ENCODE results near the gene CPNE8. TPM values are rescaled to one million over a fixed set of nuclear protein-coding genes. Genes with fewer than 3 reads are reported as not detected.

CPNE8 gene
- total and polyA plus RNA-seq, 3 experiments from 2014 or later = 2.1 to 6.3 (median 5.9) TPM

DNA sequence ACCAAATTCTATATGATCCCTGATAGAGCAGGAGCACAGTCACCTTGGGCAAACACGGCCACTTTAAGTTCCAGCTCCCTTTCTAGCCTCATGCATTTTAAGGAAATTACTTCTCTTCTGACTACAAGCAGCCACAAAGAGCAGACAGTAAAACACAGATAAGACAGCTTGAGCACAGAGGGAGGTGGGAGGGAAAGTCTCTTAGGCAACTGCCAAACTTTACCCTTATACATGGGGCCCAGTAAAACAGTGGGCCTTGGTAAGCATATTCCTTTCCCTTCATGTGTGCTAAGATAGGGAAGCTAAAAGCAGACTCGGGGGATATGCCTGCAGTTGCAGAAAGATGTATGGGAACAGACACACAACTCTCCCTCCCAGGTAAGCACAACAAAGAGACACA is 235.9 kb downstream of the CPNE8 start:
- DNase-seq = no peak
- no peak overlapping the region for H3K4me3 ChIP-seq (ENCODE audit: low read length)
- H3K27ac ChIP-seq (ENCODE audit: low read depth, low read length) = no peak overlapping the region
- POLR2A ChIA-PET = no interaction called here
- Mint-ChIP-seq H3K36me3 (peaks cover 0 to 3% (median 0%) of the 10 kb centered on the region in 3 donors), H3K27me3 (no peaks in the 10 kb centered on the region), H3K27ac (peak overlapping the region in 2 of 8 donors; percentile 37 to 75), H3K4me1 (no peaks in the 10 kb centered on the region), H3K9me3 (peaks cover 0 to 3% (median 0%) of the 10 kb centered on the region in 5 donors), H3K4me3 (no peak overlapping the region)
- H3K9me3 ChIP-seq (ENCODE audit: low read length) = no peaks in the 10 kb centered on the region
- H3K4me1 ChIP-seq (ENCODE audit: insufficient read depth, low read length) = no peaks in the 10 kb centered on the region
- CTCF ChIA-PET = no interaction called here
- H3K36me3 ChIP-seq (ENCODE audit: insufficient read depth, low read length) = no peaks in the 10 kb centered on the region
- H3K27me3 ChIP-seq (ENCODE audit: insufficient read depth, low read length, poor library complexity, severe bottlenecking) = no peaks in the 10 kb centered on the region

DNA sequence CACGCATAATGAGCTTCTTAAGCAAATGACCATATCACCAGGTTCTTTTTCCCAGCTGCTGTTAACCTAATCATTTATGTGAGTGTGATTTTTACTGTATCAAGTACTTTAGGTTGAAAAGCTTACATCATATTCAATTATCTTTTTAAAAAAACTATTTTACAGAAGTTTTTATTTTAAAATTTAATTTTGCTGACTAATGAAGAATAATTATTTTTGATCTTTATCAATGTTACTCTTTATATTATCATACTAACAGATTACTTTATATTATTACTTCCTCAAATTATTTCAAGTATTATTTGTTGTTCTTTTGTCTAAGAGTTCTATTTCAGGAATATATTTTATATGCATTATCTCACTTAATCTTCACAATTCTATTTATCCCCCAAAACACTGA is 236.3 kb downstream of the CPNE8 start:
- Histone ChIP-seq H3K9me3 (ENCODE audit: low read length) (no peaks in the 10 kb centered on the region), H3K27ac (ENCODE audit: low read depth, low read length) (no peak overlapping the region), H3K4me1 (ENCODE audit: insufficient read depth, low read length) (no peaks in the 10 kb centered on the region), H3K4me3 (ENCODE audit: low read length) (no peak overlapping the region), H3K36me3 (ENCODE audit: insufficient read depth, low read length) (no peaks in the 10 kb centered on the region), H3K27me3 (ENCODE audit: insufficient read depth, low read length, poor library complexity, severe bottlenecking) (no peaks in the 10 kb centered on the region)
- Mint-ChIP-seq H3K9me3 (peaks cover 0 to 3% (median 0%) of the 10 kb centered on the region in 5 donors), H3K36me3 (peaks cover 0 to 1% (median 0%) of the 10 kb centered on the region in 3 donors), H3K27ac (peak overlapping the region in 1 of 8 donors; percentile 75), H3K27me3 (no peaks in the 10 kb centered on the region), H3K4me3 (no peak overlapping the region), H3K4me1 (no peaks in the 10 kb centered on the region)
- ChIA-PET CTCF (no interaction called here), POLR2A (no interaction called here)
- no peak for DNase-seq

DNA sequence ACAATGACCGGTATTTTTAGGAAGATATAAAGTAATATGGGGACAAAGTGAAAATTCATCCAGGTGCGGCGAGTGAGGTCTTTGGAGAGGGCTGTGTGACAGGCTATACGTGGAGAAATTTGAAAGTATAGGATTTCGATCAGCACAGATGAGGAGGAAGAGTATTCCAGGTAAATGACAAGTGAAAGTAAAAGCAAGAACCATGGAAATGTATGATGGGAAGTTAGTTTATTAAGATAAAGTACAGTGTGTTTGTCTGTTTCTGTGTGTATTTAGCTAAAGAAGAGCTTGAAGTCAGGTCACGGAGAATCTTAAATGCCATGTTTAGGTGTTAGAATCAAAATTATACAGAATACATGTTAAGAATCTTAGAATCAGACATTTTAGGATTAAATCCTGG is 239.0 kb downstream of the CPNE8 start:
- H3K27me3 ChIP-seq (ENCODE audit: insufficient read depth, low read length, poor library complexity, severe bottlenecking) = no peaks in the 10 kb centered on the region
- no peaks in the 10 kb centered on the region for H3K36me3 ChIP-seq (ENCODE audit: insufficient read depth, low read length)
- no peaks in the 10 kb centered on the region for H3K27me3 Mint-ChIP-seq
- H3K9me3 ChIP-seq (ENCODE audit: low read length) = no peaks in the 10 kb centered on the region
- CTCF ChIA-PET = no interaction called here
- POLR2A ChIA-PET = no interaction called here
- H3K27ac ChIP-seq (ENCODE audit: low read depth, low read length) = no peak overlapping the region
- peaks cover 16 to 19% (median 17%) of the 10 kb centered on the region in 5 donors for H3K9me3 Mint-ChIP-seq
- peaks cover 0 to 16% (median 12%) of the 10 kb centered on the region in 3 donors for H3K36me3 Mint-ChIP-seq
- H3K4me1 Mint-ChIP-seq = no peaks in the 10 kb centered on the region
- H3K4me3 ChIP-seq (ENCODE audit: low read length) = no peak overlapping the region
- H3K4me1 ChIP-seq (ENCODE audit: insufficient read depth, low read length) = no peaks in the 10 kb centered on the region
- H3K27ac Mint-ChIP-seq = peak overlapping the region in 1 of 8 donors; percentile 30
- H3K4me3 Mint-ChIP-seq = no peak overlapping the region
- no peak for DNase-seq

DNA sequence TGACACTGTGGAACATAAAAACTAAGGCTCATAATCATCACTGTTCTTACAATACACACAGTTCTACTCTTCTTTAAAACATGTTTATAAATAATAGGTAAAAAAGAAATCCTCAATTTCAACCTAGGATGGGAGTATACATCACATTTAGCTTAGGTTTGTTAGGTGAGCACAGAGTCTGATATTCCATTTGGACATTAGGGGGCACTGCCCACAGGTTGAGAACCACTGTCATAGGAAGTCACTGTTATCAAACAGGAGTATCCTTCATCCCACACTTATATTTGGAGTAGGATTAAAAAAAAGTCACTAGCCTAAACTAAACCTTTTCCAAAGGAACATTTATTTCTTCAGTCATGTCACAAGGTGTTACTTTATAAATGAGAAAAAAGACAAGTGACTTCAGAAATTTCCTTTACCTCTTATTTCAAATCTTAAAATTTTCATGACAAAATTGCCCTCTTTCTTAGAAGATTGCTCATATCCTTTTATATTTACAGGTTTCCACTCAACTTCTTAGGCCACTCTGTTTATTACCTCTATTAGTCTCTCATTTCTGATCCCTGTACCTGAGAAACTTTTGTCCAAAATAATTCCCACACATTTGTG is 240.6 kb downstream of the CPNE8 start:
- Mint-ChIP-seq H3K4me3 (no peak overlapping the region), H3K27me3 (peaks cover 0 to 1% of the 10 kb centered on the region in 2 donors), H3K36me3 (peaks cover 0 to 16% (median 11%) of the 10 kb centered on the region in 3 donors), H3K27ac (no peak overlapping the region), H3K9me3 (peaks cover 19 to 31% (median 29%) of the 10 kb centered on the region in 5 donors), H3K4me1 (no peaks in the 10 kb centered on the region)
- Histone ChIP-seq H3K27me3 (ENCODE audit: insufficient read depth, low read length, poor library complexity, severe bottlenecking) (no peaks in the 10 kb centered on the region), H3K9me3 (ENCODE audit: low read length) (no peaks in the 10 kb centered on the region), H3K4me1 (ENCODE audit: insufficient read depth, low read length) (no peaks in the 10 kb centered on the region), H3K36me3 (ENCODE audit: insufficient read depth, low read length) (no peaks in the 10 kb centered on the region), H3K27ac (ENCODE audit: low read depth, low read length) (no peak overlapping the region), H3K4me3 (ENCODE audit: low read length) (no peak overlapping the region)
- ChIA-PET POLR2A (no interaction called here), CTCF (interaction anchor here (0.6 kb wide), 1 partner anchor 14 kb away, joined by 3 read pairs; no protein-coding TSS in a partner anchor)
- no peak for DNase-seq

DNA sequence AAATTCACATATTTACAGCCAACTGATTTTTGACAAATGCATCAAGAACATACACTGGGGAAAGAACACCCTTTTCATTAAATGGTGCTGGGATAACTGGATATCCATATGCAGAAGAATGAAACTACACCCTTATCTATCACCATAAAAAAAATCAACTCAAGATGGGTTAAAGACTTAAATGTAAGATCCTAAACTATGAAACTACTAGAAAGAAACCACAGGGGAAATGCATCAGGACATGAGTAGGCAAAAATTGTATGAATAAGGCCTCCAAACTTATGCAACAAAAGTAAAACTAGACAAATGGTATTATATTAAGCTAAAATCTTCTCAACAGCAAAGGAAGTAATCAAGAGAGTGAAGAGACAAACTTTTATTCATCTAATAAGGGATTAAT is 242.6 kb downstream of the CPNE8 start:
- no peak overlapping the region for H3K27ac Mint-ChIP-seq

DNA sequence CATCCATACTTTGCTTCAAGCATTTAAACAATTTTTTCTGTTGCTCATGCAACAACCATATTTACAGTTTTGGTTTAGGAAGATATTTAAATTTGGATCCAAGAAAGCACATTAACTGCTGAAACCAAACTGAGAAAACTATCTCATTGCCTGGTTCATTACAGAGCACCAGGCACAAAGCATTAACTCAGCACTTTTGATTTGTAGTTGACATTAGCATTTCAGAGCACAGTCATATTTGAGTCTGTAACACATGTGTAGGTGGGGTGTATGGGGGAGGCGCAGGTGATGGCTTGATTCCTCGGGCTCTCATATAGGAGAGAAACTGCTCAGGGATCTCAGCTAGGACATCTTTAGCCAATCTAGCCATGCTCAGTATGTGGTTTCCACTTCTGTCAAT is 251.7 kb downstream of the CPNE8 start:
- no peaks in the 10 kb centered on the region for H3K36me3 Mint-ChIP-seq
- POLR2A ChIA-PET = no interaction called here
- CTCF ChIA-PET = no interaction called here
- H3K27me3 Mint-ChIP-seq = peaks cover 0 to 2% of the 10 kb centered on the region in 2 donors
- H3K27me3 ChIP-seq (ENCODE audit: insufficient read depth, low read length, poor library complexity, severe bottlenecking) = no peaks in the 10 kb centered on the region
- no peaks in the 10 kb centered on the region for H3K36me3 ChIP-seq (ENCODE audit: insufficient read depth, low read length)
- H3K27ac Mint-ChIP-seq = no peak overlapping the region
- H3K9me3 Mint-ChIP-seq = peaks cover 0 to 5% (median 3%) of the 10 kb centered on the region in 5 donors
- no peaks in the 10 kb centered on the region for H3K9me3 ChIP-seq (ENCODE audit: low read length)
- H3K4me1 ChIP-seq (ENCODE audit: insufficient read depth, low read length) = no peaks in the 10 kb centered on the region
- no peak overlapping the region for H3K27ac ChIP-seq (ENCODE audit: low read depth, low read length)
- H3K4me3 ChIP-seq (ENCODE audit: low read length) = no peak overlapping the region
- H3K4me1 Mint-ChIP-seq = peaks cover 0 to 4% (median 3%) of the 10 kb centered on the region in 3 donors
- no peak overlapping the region for H3K4me3 Mint-ChIP-seq
- DNase-seq = no peak

More for the DNA sequence above, 242.6 kb downstream of the CPNE8 start:
- no peak overlapping the region for H3K27ac ChIP-seq (ENCODE audit: low read depth, low read length)
- no peak for DNase-seq
- ChIA-PET POLR2A (no interaction called here), CTCF (no interaction called here)
- no peaks in the 10 kb centered on the region for H3K36me3 ChIP-seq (ENCODE audit: insufficient read depth, low read length)
- H3K9me3 ChIP-seq (ENCODE audit: low read length) = no peaks in the 10 kb centered on the region
- no peak overlapping the region for H3K4me3 Mint-ChIP-seq
- peaks cover 3 to 26% (median 13%) of the 10 kb centered on the region in 3 donors for H3K36me3 Mint-ChIP-seq
- peaks cover 0 to 4% (median under 1%) of the 10 kb centered on the region in 3 donors for H3K4me1 Mint-ChIP-seq
- H3K27me3 ChIP-seq (ENCODE audit: insufficient read depth, low read length, poor library complexity, severe bottlenecking) = no peaks in the 10 kb centered on the region
- H3K4me3 ChIP-seq (ENCODE audit: low read length) = no peak overlapping the region
- peaks cover 19 to 43% (median 34%) of the 10 kb centered on the region in 5 donors for H3K9me3 Mint-ChIP-seq
- no peaks in the 10 kb centered on the region for H3K4me1 ChIP-seq (ENCODE audit: insufficient read depth, low read length)
- H3K27me3 Mint-ChIP-seq = peaks cover 0 to 1% of the 10 kb centered on the region in 2 donors

DNA sequence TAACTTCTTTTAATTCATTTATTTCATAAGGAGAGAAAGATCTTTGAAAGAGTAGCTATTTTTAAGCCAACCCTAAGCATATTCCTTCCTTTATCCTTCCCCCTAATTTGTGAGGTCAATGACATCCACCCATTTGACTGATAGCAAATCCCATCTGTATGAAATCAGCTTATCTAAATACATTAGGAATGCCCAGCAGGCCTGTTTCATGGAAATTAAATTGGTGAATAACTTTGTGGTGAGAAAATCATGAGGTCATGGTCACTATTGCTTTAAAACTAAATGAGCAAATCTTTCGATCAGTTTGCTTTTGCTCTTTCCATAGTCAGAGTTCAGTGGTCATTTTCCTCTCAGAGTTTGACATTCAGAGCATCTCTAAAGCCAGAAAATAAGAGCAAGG is 256.6 kb downstream of the CPNE8 start:
- Mint-ChIP-seq H3K4me1 (no peaks in the 10 kb centered on the region), H3K4me3 (no peak overlapping the region), H3K9me3 (peaks cover 0 to 3% (median 0%) of the 10 kb centered on the region in 5 donors), H3K27ac (peak overlapping the region in 1 of 8 donors; percentile 32), H3K36me3 (no peaks in the 10 kb centered on the region), H3K27me3 (no peaks in the 10 kb centered on the region)
- Histone ChIP-seq H3K27me3 (ENCODE audit: insufficient read depth, low read length, poor library complexity, severe bottlenecking) (no peaks in the 10 kb centered on the region), H3K4me3 (ENCODE audit: low read length) (no peak overlapping the region), H3K4me1 (ENCODE audit: insufficient read depth, low read length) (no peaks in the 10 kb centered on the region), H3K27ac (ENCODE audit: low read depth, low read length) (no peak overlapping the region), H3K36me3 (ENCODE audit: insufficient read depth, low read length) (no peaks in the 10 kb centered on the region), H3K9me3 (ENCODE audit: low read length) (no peaks in the 10 kb centered on the region)
- ChIA-PET POLR2A (no interaction called here), CTCF (no interaction called here)
- DNase-seq = no peak

DNA sequence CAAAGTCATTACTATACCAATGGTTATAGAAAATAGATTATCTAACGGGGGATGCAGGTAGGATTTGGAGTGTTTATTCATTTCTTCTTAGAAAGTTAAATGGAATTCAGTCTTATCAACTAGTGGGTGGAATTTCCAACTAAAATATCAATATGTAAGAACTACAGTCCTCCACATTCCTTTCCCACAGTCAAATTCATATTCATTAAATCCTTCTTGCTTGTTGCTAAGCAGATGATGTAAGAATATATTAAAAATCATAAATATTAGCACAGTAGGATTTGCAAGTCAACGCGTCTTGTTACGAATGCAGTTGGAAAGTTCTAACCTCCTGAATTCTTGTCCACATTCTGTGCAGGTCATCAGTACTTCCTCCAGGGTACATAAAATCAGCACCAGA is 259.2 kb downstream of the CPNE8 start:
- no peaks in the 10 kb centered on the region for H3K4me1 Mint-ChIP-seq
- H3K4me3 Mint-ChIP-seq = no peak overlapping the region
- no peak for DNase-seq
- Histone ChIP-seq H3K9me3 (ENCODE audit: low read length) (no peaks in the 10 kb centered on the region), H3K36me3 (ENCODE audit: insufficient read depth, low read length) (no peaks in the 10 kb centered on the region), H3K27ac (ENCODE audit: low read depth, low read length) (no peak overlapping the region), H3K4me3 (ENCODE audit: low read length) (no peak overlapping the region), H3K27me3 (ENCODE audit: insufficient read depth, low read length, poor library complexity, severe bottlenecking) (no peaks in the 10 kb centered on the region), H3K4me1 (ENCODE audit: insufficient read depth, low read length) (no peaks in the 10 kb centered on the region)
- peaks cover 0 to 3% (median 0%) of the 10 kb centered on the region in 5 donors for H3K9me3 Mint-ChIP-seq
- ChIA-PET CTCF (no interaction called here), POLR2A (no interaction called here)
- H3K27ac Mint-ChIP-seq = no peak overlapping the region
- no peaks in the 10 kb centered on the region for H3K27me3 Mint-ChIP-seq
- H3K36me3 Mint-ChIP-seq = no peaks in the 10 kb centered on the region
